ENCODE results near the gene SLC35E2B.
"Not testable (repeated sequence)": the region's sequence is repeated elsewhere in the genome, so short reads cannot be mapped to it uniquely, and the experiment has no call there.

The SLC35E2B gene

DNA sequence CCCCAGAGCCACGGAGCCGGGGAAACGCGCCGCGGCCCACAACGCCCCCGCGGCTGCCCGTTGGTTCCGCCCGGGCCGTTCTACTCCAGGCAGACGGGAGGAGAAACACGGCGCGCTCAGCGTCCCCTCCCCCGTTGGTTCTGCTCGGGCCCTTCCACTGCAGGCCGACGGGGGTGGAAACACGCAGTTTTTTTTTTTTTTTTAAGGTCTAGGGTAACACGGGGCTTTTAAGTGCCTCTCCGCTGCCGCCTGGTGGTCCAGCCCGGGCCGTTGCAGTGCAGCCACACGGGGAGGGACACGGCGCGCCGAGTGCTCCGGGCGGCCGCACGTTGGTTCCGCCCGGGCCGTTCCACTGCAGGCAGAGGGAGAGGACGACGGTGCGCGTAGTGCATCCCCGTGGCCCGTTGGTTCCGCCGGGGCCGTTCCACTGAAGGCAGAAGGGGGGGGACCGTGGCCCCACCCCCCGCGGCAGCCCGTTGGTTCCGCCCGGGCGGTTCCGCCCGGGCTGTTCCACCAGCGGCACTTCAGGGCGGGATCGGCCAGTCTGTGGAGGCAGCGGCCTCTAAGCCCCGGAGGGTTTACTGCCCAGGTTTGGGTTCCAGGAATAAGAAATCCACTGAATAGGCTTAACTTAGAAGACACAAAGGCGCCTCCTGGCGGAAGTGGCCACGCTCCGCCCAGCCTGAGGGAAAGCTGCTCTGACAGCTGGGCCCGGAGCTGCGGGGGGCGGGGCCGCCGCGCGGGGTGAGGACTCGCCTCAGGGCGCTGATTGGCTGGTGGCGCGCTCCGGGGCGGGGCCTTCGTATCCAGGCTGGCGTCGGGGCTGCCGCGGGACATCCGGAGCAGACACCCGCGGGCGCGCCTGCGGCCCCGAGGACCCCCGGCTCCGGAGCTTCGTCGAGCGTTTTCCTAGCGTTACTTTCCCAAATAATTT lies at the start of gene SLC35E2B:
Gene SLC35E2B (minus strand): TSS at position 82 of the 934 bp plus-strand sequence. CDS start 16,096 bp downstream, outside the sequence.
- H4K20me1 ChIP-seq (ENCODE audit: insufficient read depth, low read length, poor library complexity, severe bottlenecking), result not testable (repeated sequence)

DNA sequence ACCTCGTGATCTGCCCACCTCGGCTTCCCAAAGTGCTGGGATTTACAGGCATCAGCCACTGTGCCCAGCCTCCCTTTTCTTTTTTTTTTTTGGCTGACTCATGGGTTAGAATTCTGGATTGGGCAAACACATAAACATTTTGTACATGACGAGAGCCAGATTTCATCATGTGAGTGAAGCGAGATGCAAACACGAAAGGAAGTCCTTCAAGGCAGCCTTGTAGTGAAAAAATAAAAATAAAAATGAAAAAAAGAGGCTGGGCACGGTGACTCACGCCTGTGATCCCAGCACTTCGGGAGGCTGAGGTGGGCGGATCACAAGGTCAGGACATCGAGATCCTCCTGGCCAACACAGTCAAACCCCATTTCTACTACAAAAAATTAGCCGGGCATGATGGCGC lies 48.4 kb upstream of the SLC35E2B start:
- H3K4me2 ChIP-seq (ENCODE audit: low read depth, low read length, poor library complexity, severe bottlenecking); H3F3A ChIP-seq (ENCODE audit: low read depth); H3K4me1 ChIP-seq (ENCODE audit: insufficient read depth, low read length, poor library complexity, severe bottlenecking); H3K79me2 ChIP-seq (ENCODE audit: insufficient read depth, low read length); H4K20me1 ChIP-seq (ENCODE audit: insufficient read depth, low read length, poor library complexity, severe bottlenecking); H3K9me2 ChIP-seq (replicated peaks; ENCODE audit: low read depth, low read length); H3K36me3 ChIP-seq (ENCODE audit: insufficient read depth, low read length); H3K4me3 ChIP-seq (ENCODE audit: low read length, poor library complexity, severe bottlenecking); H2AFZ ChIP-seq (ENCODE audit: low read length); H3K27me3 ChIP-seq (ENCODE audit: insufficient read depth, low read length, poor library complexity, severe bottlenecking); H3K9me3 ChIP-seq (ENCODE audit: insufficient read depth, low read depth, low read length); H3K9ac ChIP-seq (ENCODE audit: low read depth, low read length, poor library complexity, severe bottlenecking): not testable (repeated sequence)

More for the DNA sequence above, at the start of gene SLC35E2B:
- not testable (repeated sequence) for H3K9me2 ChIP-seq (replicated peaks; ENCODE audit: low read depth, low read length); H3K4me1 ChIP-seq (ENCODE audit: insufficient read depth, low read length, poor library complexity, severe bottlenecking); H3F3A ChIP-seq (ENCODE audit: low read depth); H3K9me3 ChIP-seq (ENCODE audit: insufficient read depth, low read depth, low read length); H3K27me3 ChIP-seq (ENCODE audit: insufficient read depth, low read length, poor library complexity, severe bottlenecking); H3K36me3 ChIP-seq (ENCODE audit: insufficient read depth, low read length)
- peak within 1 kb of the TSS; percentile 74 for H3K4me3 ChIP-seq (ENCODE audit: low read length, poor library complexity, severe bottlenecking)
- peak within 1 kb of the TSS; percentile 49; the same call in 1 of the 2 replicates for H2AFZ ChIP-seq (ENCODE audit: low read length)
- H3K9ac ChIP-seq (ENCODE audit: low read depth, low read length, poor library complexity, severe bottlenecking), result peak within 1 kb of the TSS; percentile 84
- H3K4me2 ChIP-seq (ENCODE audit: low read depth, low read length, poor library complexity, severe bottlenecking), result peak within 1 kb of the TSS; percentile 51
- H3K79me2 ChIP-seq (ENCODE audit: insufficient read depth, low read length), result peaks cover 11% of the 10 kb centered on the region; the same call in 1 of the 2 replicates

DNA sequence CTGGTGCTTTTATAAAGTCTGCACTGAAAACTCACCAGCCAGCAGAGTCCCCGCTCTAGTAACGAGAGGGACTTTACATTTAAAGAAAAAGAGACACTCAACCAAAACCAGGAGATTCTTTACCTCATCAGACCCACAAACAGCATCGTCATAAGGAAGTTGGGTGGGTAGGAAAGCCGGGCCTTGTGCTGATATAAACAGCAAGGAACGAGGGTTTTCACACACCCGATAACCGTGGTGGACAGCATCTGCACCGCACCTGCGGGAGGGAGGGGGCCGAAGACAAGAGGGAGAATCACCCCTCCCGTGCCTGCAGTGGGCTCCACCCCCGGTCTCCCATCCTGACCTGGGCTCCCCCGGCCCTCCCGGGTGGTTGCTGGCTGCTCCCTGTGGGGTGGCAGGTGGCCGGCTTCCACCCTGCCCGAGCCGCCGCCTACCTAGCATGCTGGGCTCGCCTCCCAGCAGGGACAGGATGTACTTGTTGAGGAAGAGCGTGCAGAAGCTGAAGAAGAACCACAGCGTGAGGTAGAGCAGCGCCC lies 46.3 kb upstream of the SLC35E2B start:
- H2AFZ ChIP-seq (ENCODE audit: low read length); H3K4me2 ChIP-seq (ENCODE audit: low read depth, low read length, poor library complexity, severe bottlenecking); H3K9me3 ChIP-seq (ENCODE audit: insufficient read depth, low read depth, low read length); H3K9ac ChIP-seq (ENCODE audit: low read depth, low read length, poor library complexity, severe bottlenecking); H3K36me3 ChIP-seq (ENCODE audit: insufficient read depth, low read length); H3F3A ChIP-seq (ENCODE audit: low read depth); H3K79me2 ChIP-seq (ENCODE audit: insufficient read depth, low read length); H3K4me1 ChIP-seq (ENCODE audit: insufficient read depth, low read length, poor library complexity, severe bottlenecking); H3K4me3 ChIP-seq (ENCODE audit: low read length, poor library complexity, severe bottlenecking); H3K27me3 ChIP-seq (ENCODE audit: insufficient read depth, low read length, poor library complexity, severe bottlenecking); H4K20me1 ChIP-seq (ENCODE audit: insufficient read depth, low read length, poor library complexity, severe bottlenecking); H3K9me2 ChIP-seq (replicated peaks; ENCODE audit: low read depth, low read length): not testable (repeated sequence)

DNA sequence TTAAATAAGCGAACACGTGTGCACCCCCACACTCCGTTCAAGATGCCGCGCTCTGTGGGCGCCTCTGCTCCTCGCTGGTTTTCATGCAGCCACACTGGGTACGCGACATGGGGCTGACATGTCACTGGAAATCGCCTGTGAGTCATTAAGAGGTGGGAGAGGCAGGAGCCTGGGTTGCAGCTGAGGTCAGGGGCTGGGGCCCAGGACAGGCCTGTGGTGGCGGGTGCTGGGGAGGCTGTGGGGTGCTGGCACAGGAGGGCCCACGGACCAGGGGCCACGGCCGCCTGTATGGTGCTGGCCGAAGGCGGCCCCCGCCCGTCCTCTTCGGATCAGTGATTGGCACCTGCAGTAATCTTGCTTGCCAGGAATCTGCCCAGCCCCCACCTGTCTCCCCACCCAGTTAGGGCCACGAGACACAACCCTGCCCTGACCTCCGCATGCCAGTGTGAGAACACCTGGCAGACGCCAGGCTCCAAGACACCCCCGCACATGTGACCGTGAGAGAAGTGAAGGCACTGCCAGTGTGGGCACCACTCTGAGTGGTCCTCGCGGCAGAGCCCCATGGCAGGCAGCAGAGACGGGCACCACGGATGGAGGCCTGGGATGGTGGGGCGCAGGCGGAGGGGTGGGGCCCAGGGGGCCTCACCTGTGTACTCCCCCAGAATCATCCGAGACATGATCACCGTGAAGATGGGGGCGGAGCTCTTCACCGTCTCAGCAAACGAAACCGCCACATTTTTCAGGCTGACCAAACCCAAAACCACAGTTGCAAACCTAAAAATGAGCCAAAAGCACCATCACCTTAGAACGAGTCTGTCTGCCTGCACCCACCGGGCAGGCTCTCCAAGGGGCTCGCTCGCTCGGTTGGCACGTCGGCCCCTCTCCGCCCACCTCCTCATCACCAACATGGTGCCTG lies 45.3 kb upstream of the SLC35E2B start:
- H3K4me2 ChIP-seq (ENCODE audit: low read depth, low read length, poor library complexity, severe bottlenecking); H3K36me3 ChIP-seq (ENCODE audit: insufficient read depth, low read length); H3K9me2 ChIP-seq (replicated peaks; ENCODE audit: low read depth, low read length); H4K20me1 ChIP-seq (ENCODE audit: insufficient read depth, low read length, poor library complexity, severe bottlenecking); H3K9me3 ChIP-seq (ENCODE audit: insufficient read depth, low read depth, low read length); H3K27me3 ChIP-seq (ENCODE audit: insufficient read depth, low read length, poor library complexity, severe bottlenecking); H3K4me1 ChIP-seq (ENCODE audit: insufficient read depth, low read length, poor library complexity, severe bottlenecking); H3K79me2 ChIP-seq (ENCODE audit: insufficient read depth, low read length); H3K9ac ChIP-seq (ENCODE audit: low read depth, low read length, poor library complexity, severe bottlenecking); H2AFZ ChIP-seq (ENCODE audit: low read length); H3K4me3 ChIP-seq (ENCODE audit: low read length, poor library complexity, severe bottlenecking); H3F3A ChIP-seq (ENCODE audit: low read depth): not testable (repeated sequence)
